HEK293T (cell line): ENCODE results near the gene KRTAP19-6.

ENCODE experiments used
- ARNT ChIP-seq: fragments of 450-650 bp; IDR thresholded peaks from 2 replicates; pipeline ENCODE4 v1.6.1; 2017; ENCODE audit warnings: mild to moderate bottlenecking
- BHLHE40 ChIP-seq: fragments of 450-650 bp; IDR thresholded peaks from 2 replicates; pipeline ENCODE4 v1.6.1; 2016; ENCODE audit warnings: mild to moderate bottlenecking, moderate library complexity, borderline replicate concordance
- ELF4 ChIP-seq: fragments of 450-650 bp; IDR thresholded peaks from 2 replicates; pipeline ENCODE4 v1.6.1; 2017; ENCODE audit warnings: antibody characterized with exemption
- FOXA1 ChIP-seq: fragments of 450-650 bp; IDR thresholded peaks from 2 replicates; pipeline ENCODE4 v1.6.1; 2016; ENCODE audit warnings: mild to moderate bottlenecking
- FOXM1 ChIP-seq: fragments of 450-650 bp; IDR thresholded peaks from 2 replicates; pipeline ENCODE4 v1.6.1; 2017; ENCODE audit warnings: mild to moderate bottlenecking, borderline replicate concordance
- HDGF ChIP-seq: fragments of 450-650 bp; IDR thresholded peaks from 2 replicates; pipeline ENCODE4 v1.6.1; 2017; ENCODE audit warnings: antibody characterized with exemption, borderline replicate concordance
- L3MBTL2 ChIP-seq: fragments of 450-650 bp; conservative IDR thresholded peaks from 2 replicates; pipeline ENCODE4 v1.6.1; 2016; ENCODE audit warnings: mild to moderate bottlenecking
- NFRKB ChIP-seq: fragments of 450-650 bp; IDR thresholded peaks from 2 replicates; pipeline ENCODE4 v1.6.1; 2016; ENCODE audit warnings: mild to moderate bottlenecking, moderate library complexity
- SP1 ChIP-seq: fragments of 450-650 bp; IDR thresholded peaks from 2 replicates; pipeline ENCODE4 v1.6.1; 2017
- ZNF384 ChIP-seq: fragments of 450-650 bp; IDR thresholded peaks from 2 replicates; pipeline ENCODE4 v1.6.1; 2016

DNA sequence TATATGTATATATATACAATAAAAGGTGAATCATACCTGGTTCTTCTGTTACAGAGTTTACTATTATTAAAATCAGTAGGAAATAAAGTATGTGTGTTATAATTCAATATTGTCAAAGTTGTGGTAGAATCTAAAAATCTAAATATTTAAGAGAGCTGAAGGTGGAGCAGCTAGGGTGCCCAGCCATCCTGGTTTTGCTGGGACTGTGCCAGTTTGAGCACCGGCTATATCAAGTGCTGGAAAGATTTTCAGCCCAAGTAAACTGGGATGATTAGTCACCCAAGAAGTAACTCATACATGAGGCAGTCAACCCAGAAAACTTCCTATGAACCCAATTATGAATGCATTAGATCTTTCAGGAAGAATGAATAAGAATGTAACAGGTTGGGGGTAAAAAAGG lies 22.8 kb downstream of the KRTAP19-6 start:
- TF ChIP-seq FOXA1, result no peak
- TF ChIP-seq SP1, result no peak
- no peak for TF ChIP-seq FOXM1
- TF ChIP-seq HDGF, result no peak
- TF ChIP-seq L3MBTL2, result no peak
- TF ChIP-seq NFRKB, result no peak
- no peak for TF ChIP-seq BHLHE40
- TF ChIP-seq ARNT, result no peak
- no peak for TF ChIP-seq ZNF384
- no peak for TF ChIP-seq ELF4
